ENCODE results near the gene EPB41. TPM values are rescaled to one million over a fixed set of nuclear protein-coding genes. Genes with fewer than 3 reads are reported as not detected.

The EPB41 gene
- total RNA-seq, 2 experiments from 2014 or later = 138 to 145 TPM

- Histone ChIP-seq H3K4me3 (ENCODE audit: low read length) (no peak overlapping the region), H3K27ac (ENCODE audit: low read depth in 1 of 2, low read length in 2 of 2) (no peak overlapping the region), H3K4me1 (ENCODE audit: insufficient read depth, low read length) (no peaks in the 10 kb centered on the region), H3K36me3 (ENCODE audit: insufficient read depth, low read length) (peaks cover 51% of the 10 kb centered on the region), H3K27me3 (ENCODE audit: control insufficient read depth in 1 of 2, insufficient read depth in 2 of 2, low read length in 2 of 2) (no peaks in the 10 kb centered on the region), H3K9me3 (ENCODE audit: control insufficient read depth in 1 of 2, insufficient read depth in 1 of 2, low read length in 2 of 2) (no peaks in the 10 kb centered on the region)
- CTCF ChIA-PET = no interaction called here
- intact Hi-C loops (cut with DNase I, micrococcal nuclease) = no loop called here
- no peaks in the 10 kb centered on the region for H3K9me3 Mint-ChIP-seq
- H3K27ac Mint-ChIP-seq = no peak overlapping the region
- H3K36me3 Mint-ChIP-seq (ENCODE audit: low read depth) = peaks cover 75% of the 10 kb centered on the region
- H3K4me1 Mint-ChIP-seq (ENCODE audit: low read depth) = no peaks in the 10 kb centered on the region
- ATAC-seq (ENCODE audit: poor library complexity) (no peak), DNase-seq (no peak)
- H3K27me3 Mint-ChIP-seq = no peaks in the 10 kb centered on the region
- POLR2A ChIA-PET = no interaction called here
- no peak for TF ChIP-seq CTCF (IDR thresholded peaks at IDR 0.05)
- H3K4me3 Mint-ChIP-seq = no peak overlapping the region
Observed at GRCh38 chr1:29052941-29053340, 138.6 kb downstream of the EPB41 start.

GRCh38 chr1:29055160-29055559 lies 140.8 kb downstream of the EPB41 start:
- Mint-ChIP-seq H3K27me3 (no peaks in the 10 kb centered on the region), H3K27ac (no peak overlapping the region), H3K36me3 (ENCODE audit: low read depth) (peaks cover 72% of the 10 kb centered on the region), H3K9me3 (no peaks in the 10 kb centered on the region), H3K4me1 (ENCODE audit: low read depth) (no peaks in the 10 kb centered on the region), H3K4me3 (no peak overlapping the region)
- TF ChIP-seq CTCF (IDR thresholded peaks at IDR 0.05) = no peak
- no peaks in the 10 kb centered on the region for H3K4me1 ChIP-seq (ENCODE audit: insufficient read depth, low read length)
- H3K27ac ChIP-seq (ENCODE audit: low read depth in 1 of 2, low read length in 2 of 2) = no peak overlapping the region
- DNase-seq (no peak), ATAC-seq (ENCODE audit: poor library complexity) (no peak)
- ChIA-PET POLR2A (no interaction called here), CTCF (no interaction called here)
- H3K27me3 ChIP-seq (ENCODE audit: control insufficient read depth in 1 of 2, insufficient read depth in 2 of 2, low read length in 2 of 2) = no peaks in the 10 kb centered on the region
- peaks cover 51% of the 10 kb centered on the region for H3K36me3 ChIP-seq (ENCODE audit: insufficient read depth, low read length)
- intact Hi-C loops (cut with DNase I, micrococcal nuclease) = no loop called here
- no peaks in the 10 kb centered on the region for H3K9me3 ChIP-seq (ENCODE audit: control insufficient read depth in 1 of 2, insufficient read depth in 1 of 2, low read length in 2 of 2)
- no peak overlapping the region for H3K4me3 ChIP-seq (ENCODE audit: low read length)

GRCh38 chr1:29056256-29056655 lies 141.9 kb downstream of the EPB41 start:
- H3K36me3 ChIP-seq (ENCODE audit: insufficient read depth, low read length) = peaks cover 55% of the 10 kb centered on the region
- Mint-ChIP-seq H3K36me3 (ENCODE audit: low read depth) (peaks cover 75% of the 10 kb centered on the region), H3K27ac (no peak overlapping the region), H3K4me3 (no peak overlapping the region), H3K4me1 (ENCODE audit: low read depth) (peaks cover 5% of the 10 kb centered on the region), H3K9me3 (no peaks in the 10 kb centered on the region), H3K27me3 (no peaks in the 10 kb centered on the region)
- H3K27me3 ChIP-seq (ENCODE audit: control insufficient read depth in 1 of 2, insufficient read depth in 2 of 2, low read length in 2 of 2) = no peaks in the 10 kb centered on the region
- intact Hi-C loops (cut with DNase I, micrococcal nuclease) = no loop called here
- no peak overlapping the region for H3K27ac ChIP-seq (ENCODE audit: low read depth in 1 of 2, low read length in 2 of 2)
- H3K4me3 ChIP-seq (ENCODE audit: low read length) = no peak overlapping the region
- ATAC-seq (ENCODE audit: poor library complexity) = no peak
- no peaks in the 10 kb centered on the region for H3K9me3 ChIP-seq (ENCODE audit: control insufficient read depth in 1 of 2, insufficient read depth in 1 of 2, low read length in 2 of 2)
- TF ChIP-seq CTCF (IDR thresholded peaks at IDR 0.05) = no peak
- no peaks in the 10 kb centered on the region for H3K4me1 ChIP-seq (ENCODE audit: insufficient read depth, low read length)
- no peak for DNase-seq
- ChIA-PET POLR2A (no interaction called here), CTCF (interaction anchor here (0.6 kb wide), 1 partner anchor 913 kb away, joined by 6 read pairs; no protein-coding TSS in a partner anchor)

Data from CD4-positive, alpha-beta T cell (primary cell).